DOHH2 (cell line): Measurements from ENCODE around the gene BANK1.

ENCODE experiments used
- H3F3A ChIP-seq: fragments of 200-600 bp; sonication (generic), shearing (Covaris generic); 2 replicates; pipeline ENCODE4 v1.6.0; 2016; ENCODE audit warnings: antibody characterized with exemption, mild to moderate bottlenecking; ENCODE audit not compliant: control insufficient read depth, insufficient read depth
- H3K27ac ChIP-seq: fragments of 200-600 bp; sonication (generic); 2 replicates; pipeline ENCODE4 v1.5.1; 2014; ENCODE audit warnings: low read depth, mild to moderate bottlenecking, low read length, moderate library complexity
- H3K27me3 ChIP-seq: fragments of 200-600 bp; sonication (generic); 2 replicates; pipeline ENCODE4 v1.6.1; 2014; ENCODE audit warnings: mild to moderate bottlenecking, low read length, mixed read lengths; ENCODE audit not compliant: control insufficient read depth
- H3K36me3 ChIP-seq: fragments of 200-600 bp; sonication (generic); 2 replicates; pipeline ENCODE4 v1.6.1; 2014; ENCODE audit warnings: mild to moderate bottlenecking, low read length, moderate library complexity, mixed read lengths; ENCODE audit not compliant: control insufficient read depth
- H3K4me1 ChIP-seq: fragments of 200-600 bp; sonication (generic); 2 replicates; pipeline ENCODE4 v1.6.1; 2014; ENCODE audit warnings: mild to moderate bottlenecking, low read length, mixed read lengths; ENCODE audit not compliant: control insufficient read depth
- H3K4me2 ChIP-seq: fragments of 200-600 bp; sonication (generic); 2 replicates; pipeline ENCODE4 v1.6.0; 2014; ENCODE audit warnings: mild to moderate bottlenecking, low read length, moderate library complexity
- H3K4me3 ChIP-seq: fragments of 200-600 bp; sonication (generic); 2 replicates; pipeline ENCODE4 v1.5.1; 2014; ENCODE audit warnings: mild to moderate bottlenecking, low read length, mixed read lengths
- H3K79me2 ChIP-seq: fragments of 200-600 bp; sonication (generic); 2 replicates; pipeline ENCODE4 v1.6.1; 2014; ENCODE audit warnings: mild to moderate bottlenecking, low read length, mixed read lengths; ENCODE audit not compliant: control insufficient read depth
- H3K9me2 ChIP-seq: fragments of 200-600 bp; sonication (generic); replicated peaks from 2 replicates; pipeline ENCODE4 v1.6.1; 2014; ENCODE audit warnings: mild to moderate bottlenecking, low read length, mixed read lengths; ENCODE audit not compliant: control insufficient read depth
- H3K9me3 ChIP-seq: fragments of 200-600 bp; sonication (generic); 2 replicates; pipeline ENCODE4 v1.6.1; 2014; ENCODE audit warnings: antibody characterized with exemption, low read length, mixed read lengths; ENCODE audit not compliant: control insufficient read depth, insufficient read depth
- H4K20me1 ChIP-seq: fragments of 200-600 bp; sonication (generic); 2 replicates; pipeline ENCODE4 v1.6.0; 2014; ENCODE audit warnings: low read depth, mild to moderate bottlenecking, antibody characterized with exemption, low read length, moderate library complexity; ENCODE audit not compliant: control insufficient read depth, insufficient read depth
- CTCF ChIP-seq: fragments of 200-600 bp; sonication (generic); IDR thresholded peaks from one replicate; pipeline ENCODE4 v1.5.1; 2014; ENCODE audit warnings: antibody characterized with exemption, mild to moderate bottlenecking, low read depth, low read length; ENCODE audit not compliant: poor library complexity, severe bottlenecking
- EZH2phosphoT487 ChIP-seq: fragments of 200-600 bp; sonication (generic); IDR thresholded peaks from 2 replicates; pipeline ENCODE4 v1.6.1; 2017; ENCODE audit warnings: borderline replicate concordance, mild to moderate bottlenecking, antibody characterized with exemption, low read length, moderate library complexity, mixed read lengths

BANK1 gene, protein sequence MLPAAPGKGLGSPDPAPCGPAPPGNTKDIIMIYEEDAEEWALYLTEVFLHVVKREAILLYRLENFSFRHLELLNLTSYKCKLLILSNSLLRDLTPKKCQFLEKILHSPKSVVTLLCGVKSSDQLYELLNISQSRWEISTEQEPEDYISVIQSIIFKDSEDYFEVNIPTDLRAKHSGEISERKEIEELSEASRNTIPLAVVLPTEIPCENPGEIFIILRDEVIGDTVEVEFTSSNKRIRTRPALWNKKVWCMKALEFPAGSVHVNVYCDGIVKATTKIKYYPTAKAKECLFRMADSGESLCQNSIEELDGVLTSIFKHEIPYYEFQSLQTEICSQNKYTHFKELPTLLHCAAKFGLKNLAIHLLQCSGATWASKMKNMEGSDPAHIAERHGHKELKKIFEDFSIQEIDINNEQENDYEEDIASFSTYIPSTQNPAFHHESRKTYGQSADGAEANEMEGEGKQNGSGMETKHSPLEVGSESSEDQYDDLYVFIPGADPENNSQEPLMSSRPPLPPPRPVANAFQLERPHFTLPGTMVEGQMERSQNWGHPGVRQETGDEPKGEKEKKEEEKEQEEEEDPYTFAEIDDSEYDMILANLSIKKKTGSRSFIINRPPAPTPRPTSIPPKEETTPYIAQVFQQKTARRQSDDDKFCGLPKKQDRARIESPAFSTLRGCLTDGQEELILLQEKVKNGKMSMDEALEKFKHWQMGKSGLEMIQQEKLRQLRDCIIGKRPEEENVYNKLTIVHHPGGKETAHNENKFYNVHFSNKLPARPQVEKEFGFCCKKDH

DNA sequence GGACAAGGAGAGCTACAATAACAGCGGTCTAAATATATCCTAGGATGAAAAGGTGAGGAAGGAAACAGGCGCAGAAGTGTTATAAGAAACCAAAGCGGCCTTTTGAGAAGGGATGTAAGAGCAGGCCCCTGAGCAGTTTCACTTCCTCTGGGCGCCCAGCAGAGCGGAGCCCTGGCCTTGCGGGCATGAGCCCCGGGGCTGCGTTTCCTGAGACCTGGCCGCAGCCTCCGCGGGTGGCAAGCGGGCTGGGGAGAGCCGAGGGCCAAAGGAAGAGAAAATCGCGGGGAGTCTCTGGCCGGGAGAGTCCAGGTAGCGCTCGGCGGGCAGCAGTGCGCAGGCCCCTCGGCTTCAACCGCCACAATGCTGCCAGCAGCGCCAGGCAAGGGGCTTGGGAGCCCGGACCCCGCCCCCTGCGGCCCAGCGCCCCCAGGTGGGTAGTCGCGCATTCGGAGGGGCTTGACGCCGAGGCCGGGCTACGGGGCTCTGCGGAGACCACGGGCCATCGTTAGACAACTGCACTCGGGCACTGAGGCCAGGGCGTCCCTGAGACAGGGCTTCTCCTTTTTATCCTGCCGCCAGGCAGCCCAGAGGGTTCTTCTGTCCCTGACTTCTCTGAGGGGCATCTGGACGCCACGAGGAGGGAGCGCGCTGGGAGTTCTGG is at the start of gene BANK1:
Gene BANK1 (plus strand): TSS at position 210 of the 661 bp plus-strand sequence. CDS start 151 bp downstream, at position 361.
- no peak within 1 kb of the TSS for H3K27ac ChIP-seq

GRCh38 chr4:101753721-101754120 is 36.8 kb upstream of the BANK1 start:
- H3K9me2 ChIP-seq, result no peaks in the 10 kb centered on the region
- H3K27ac ChIP-seq, result no peak overlapping the region
- no peaks in the 10 kb centered on the region for H3K27me3 ChIP-seq
- H3K36me3 ChIP-seq, result no peaks in the 10 kb centered on the region
- H4K20me1 ChIP-seq, result no peaks in the 10 kb centered on the region
- no peaks in the 10 kb centered on the region for H3K9me3 ChIP-seq
- TF ChIP-seq CTCF (no peak), EZH2phosphoT487 (no peak)
- no peaks in the 10 kb centered on the region for H3K79me2 ChIP-seq
- H3F3A ChIP-seq, result peaks cover 3% of the 10 kb centered on the region; the same call in 1 of the 2 replicates
- no peak overlapping the region for H3K4me2 ChIP-seq
- H3K4me3 ChIP-seq, result no peak overlapping the region
- H3K4me1 ChIP-seq, result no peaks in the 10 kb centered on the region

More for the DNA sequence above, at the start of gene BANK1:
- Histone ChIP-seq H3K4me3 (peak within 1 kb of the TSS; percentile 62), H4K20me1 (no peaks in the 10 kb centered on the region), H3K4me1 (peaks cover 27% of the 10 kb centered on the region), H3F3A (peaks cover 5% of the 10 kb centered on the region; the same call in 1 of the 2 replicates), H3K9me3 (no peaks in the 10 kb centered on the region), H3K36me3 (no peaks in the 10 kb centered on the region), H3K79me2 (no peaks in the 10 kb centered on the region), H3K9me2 (no peaks in the 10 kb centered on the region), H3K4me2 (peak within 1 kb of the TSS; percentile 86), H3K27me3 (peaks cover 49% of the 10 kb centered on the region)
- TF ChIP-seq EZH2phosphoT487 (no peak), CTCF (peak; percentile 59)

GRCh38 chr4:101756181-101756580 is 34.3 kb upstream of the BANK1 start:
- H3K4me2 ChIP-seq, result no peak overlapping the region
- no peak overlapping the region for H3K4me3 ChIP-seq
- no peak overlapping the region for H3K27ac ChIP-seq

More at GRCh38 chr4:101756181-101756580, 34.3 kb upstream of the BANK1 start:
- H3K36me3 ChIP-seq, result no peaks in the 10 kb centered on the region
- H3K9me3 ChIP-seq, result no peaks in the 10 kb centered on the region
- H3K79me2 ChIP-seq, result no peaks in the 10 kb centered on the region
- H3K4me1 ChIP-seq, result no peaks in the 10 kb centered on the region
- no peak for TF ChIP-seq CTCF
- no peak for TF ChIP-seq EZH2phosphoT487
- no peaks in the 10 kb centered on the region for H3K9me2 ChIP-seq
- H3K27me3 ChIP-seq, result no peaks in the 10 kb centered on the region
- no peaks in the 10 kb centered on the region for H3F3A ChIP-seq
- H4K20me1 ChIP-seq, result no peaks in the 10 kb centered on the region
